GM19043 (cell line): ENCODE results near the gene CPAMD8.
"Not testable (repeated sequence)": the region's sequence is repeated elsewhere in the genome, so short reads cannot be mapped to it uniquely, and the experiment has no call there.

Experiments used
- ATAC-seq: cut with Tn5 transposase; IDR thresholded peaks from one replicate; pipeline ENCODE4 v1.9.1; 2021; ENCODE audit warnings: low read depth; ENCODE audit not compliant: unreplicated experiment

Gene CPAMD8

GRCh38 chr19:17043744-17044143 is 17.1 kb upstream of the CPAMD8 start:
- ATAC-seq: no peak

GRCh38 chr19:17041976-17042375 is 15.4 kb upstream of the CPAMD8 start:
- no peak for ATAC-seq

GRCh38 chr19:17037966-17038500 is 11.4 kb upstream of the CPAMD8 start:
- ATAC-seq: no peak

GRCh38 chr19:17037184-17037583 is 10.6 kb upstream of the CPAMD8 start:
- ATAC-seq: no peak

- no peak for ATAC-seq
Observed at GRCh38 chr19:17036640-17037039, 10.0 kb upstream of the CPAMD8 start.

GRCh38 chr19:17035842-17036424 is 9.3 kb upstream of the CPAMD8 start:
- no peak for ATAC-seq

- ATAC-seq: no peak
Observed at GRCh38 chr19:17031741-17032140, 5.1 kb upstream of the CPAMD8 start.

GRCh38 chr19:17027535-17027975 is 945 bp upstream of the CPAMD8 start:
- ATAC-seq: no peak

- no peak for ATAC-seq
Observed at GRCh38 chr19:17025991-17026658, 485 bp downstream of the CPAMD8 start.

- no peak for ATAC-seq
Observed at GRCh38 chr19:17025361-17025760, 1.2 kb downstream of the CPAMD8 start.

GRCh38 chr19:17024941-17025340 is 1.7 kb downstream of the CPAMD8 start:
- not testable (repeated sequence) for ATAC-seq

GRCh38 chr19:17023805-17024204 is 2.8 kb downstream of the CPAMD8 start:
- no peak for ATAC-seq

- no peak for ATAC-seq
Observed at GRCh38 chr19:17022738-17023137, 3.9 kb downstream of the CPAMD8 start.

GRCh38 chr19:17021793-17022590 is 4.6 kb downstream of the CPAMD8 start:
- no peak for ATAC-seq

GRCh38 chr19:17021328-17021727 is 5.3 kb downstream of the CPAMD8 start:
- no peak for ATAC-seq

GRCh38 chr19:17020823-17021222 is 5.8 kb downstream of the CPAMD8 start:
- no peak for ATAC-seq

- ATAC-seq: no peak
Observed at GRCh38 chr19:17020385-17020784, 6.2 kb downstream of the CPAMD8 start.

- not testable (repeated sequence) for ATAC-seq
Observed at GRCh38 chr19:17014212-17014861, 12.3 kb downstream of the CPAMD8 start.

GRCh38 chr19:17011485-17011884 is 15.1 kb downstream of the CPAMD8 start:
- no peak for ATAC-seq

GRCh38 chr19:17006579-17006978 is 20.0 kb downstream of the CPAMD8 start:
- no peak for ATAC-seq

- ATAC-seq: no peak
Observed at GRCh38 chr19:17005000-17005399, 21.6 kb downstream of the CPAMD8 start.
